IMR-90 (cell line): Measurements from ENCODE around the gene SCRN2. TPM values are rescaled to one million over a fixed set of nuclear protein-coding genes. Genes with fewer than 3 reads are reported as not detected.

ENCODE experiments used
- ATAC-seq: fragments of 200-7000 bp; cut with Tn5 transposase; 2 replicates; pipeline ENCODE4 v1.9.1; 2020; ENCODE audit warnings: low read depth, mild to moderate bottlenecking, moderate library complexity
- BruUV-seq: library from RNA; stranded (reverse); fragments of 400-500 nt; replicated peaks from 2 replicates; lab custom pipeline; 2021; lab: Mats Ljungman, UMichigan
- CTCF ChIA-PET: fragments of 300-600 bp; formaldehyde crosslinking; extraction: SDS; loops from one replicate; lab custom pipeline; 2021; ENCODE audit warnings: antibody characterized with exemption; lab: Yijun Ruan, JAX
- POLR2A ChIA-PET: fragments of 300-600 bp; sonication (Branson Sonifier 250); formaldehyde crosslinking; loops from one replicate; lab custom pipeline; 2022; ENCODE audit warnings: antibody characterized with exemption; ENCODE audit not compliant: unreplicated experiment; lab: Charles Lee
- DNase-seq: peaks from one replicate; pipeline ENCODE4 v3.0.0; 2013
- H2AFZ ChIP-seq: replicated peaks from 2 replicates; pipeline ENCODE3; 2013; ENCODE audit warnings: low read length, mild to moderate bottlenecking; ENCODE audit not compliant: poor library complexity
- H2AK5ac ChIP-seq: 2 replicates; pipeline ENCODE4 v1.6.1; 2013; ENCODE audit warnings: low read depth, low read length, inconsistent platforms
- H2AK9ac ChIP-seq: replicated peaks from 2 replicates; pipeline ENCODE3; 2013; ENCODE audit warnings: mild to moderate bottlenecking, low read depth, low read length, moderate library complexity; ENCODE audit not compliant: poor library complexity
- H2BK120ac ChIP-seq: 2 replicates; pipeline ENCODE4 v1.6.1; 2013; ENCODE audit warnings: low read depth, low read length, inconsistent platforms
- H2BK15ac ChIP-seq: 3 replicates; pipeline ENCODE4 v1.6.1; 2013; ENCODE audit warnings: low read depth, low read length, inconsistent platforms
- H2BK20ac ChIP-seq: 2 replicates; pipeline ENCODE4 v1.6.1; 2013; ENCODE audit warnings: low read depth, mild to moderate bottlenecking, inconsistent platforms, low read length, moderate library complexity
- H2BK5ac ChIP-seq: 2 replicates; pipeline ENCODE4 v1.6.1; 2013; ENCODE audit warnings: mild to moderate bottlenecking, low read depth, low read length, inconsistent platforms; ENCODE audit not compliant: poor library complexity, severe bottlenecking
- H3K14ac ChIP-seq: replicated peaks from 2 replicates; pipeline ENCODE4 v1.6.1; 2013; ENCODE audit warnings: low read depth, low read length, inconsistent platforms
- H3K18ac ChIP-seq: 2 replicates; pipeline ENCODE4 v1.6.1; 2013; ENCODE audit warnings: low read depth, low read length, control low read depth
- H3K23ac ChIP-seq: 2 replicates; pipeline ENCODE4 v1.6.1; 2013; ENCODE audit warnings: low read depth, low read length, inconsistent platforms
- H3K27ac ChIP-seq: 2 replicates; pipeline ENCODE4 v1.5.1; 2013; ENCODE audit warnings: mild to moderate bottlenecking, control low read depth, low read length; ENCODE audit not compliant: insufficient read depth
- H3K27me3 ChIP-seq: 2 replicates; pipeline ENCODE4 v1.6.1; 2013; ENCODE audit warnings: low read length; ENCODE audit not compliant: control insufficient read depth, insufficient read depth
- H3K36me3 ChIP-seq: 2 replicates; pipeline ENCODE4 v1.6.1; 2013; ENCODE audit warnings: low read length, mixed read lengths; ENCODE audit not compliant: control insufficient read depth, insufficient read depth
- H3K4ac ChIP-seq: 2 replicates; pipeline ENCODE4 v1.6.1; 2013; ENCODE audit warnings: low read depth, low read length, inconsistent platforms
- H3K4me1 ChIP-seq: 2 replicates; pipeline ENCODE4 v1.6.1; 2013; ENCODE audit warnings: low read length, mixed read lengths; ENCODE audit not compliant: control insufficient read depth, insufficient read depth
- H3K4me2 ChIP-seq: 2 replicates; pipeline ENCODE4 v1.6.1; 2013; ENCODE audit warnings: low read depth, mild to moderate bottlenecking, control low read depth, low read length, moderate library complexity
- H3K4me3 ChIP-seq: 2 replicates; pipeline ENCODE4 v1.5.1; 2013; ENCODE audit warnings: low read depth, mild to moderate bottlenecking, control low read depth, low read length, moderate library complexity; ENCODE audit not compliant: insufficient read depth
- H3K56ac ChIP-seq: 2 replicates; pipeline ENCODE4 v1.6.1; 2013; ENCODE audit warnings: low read length, inconsistent platforms; ENCODE audit not compliant: insufficient read depth; ENCODE audit errors: extremely low read depth
- H3K79me1 ChIP-seq, 2 experiments: 2 replicates each; pipeline ENCODE4 v1.6.1; 2013; ENCODE audit warnings: low read length in 2 of 2, inconsistent platforms in 1 of 2, low read depth in 1 of 2
- H3K9ac ChIP-seq: 2 replicates; pipeline ENCODE4 v1.6.1; 2013; ENCODE audit warnings: low read depth, low read length, control low read depth
- H3K9me1 ChIP-seq: 2 replicates; pipeline ENCODE4 v1.6.1; 2013; ENCODE audit warnings: low read length, inconsistent platforms; ENCODE audit not compliant: insufficient read depth
- H3K9me3 ChIP-seq: 2 replicates; pipeline ENCODE4 v1.6.1; 2013; ENCODE audit warnings: low read length; ENCODE audit not compliant: control insufficient read depth, insufficient read depth
- H4K20me1 ChIP-seq: 2 replicates; pipeline ENCODE4 v1.6.1; 2013; ENCODE audit warnings: low read length, inconsistent platforms; ENCODE audit not compliant: insufficient read depth
- H4K5ac ChIP-seq: 2 replicates; pipeline ENCODE4 v1.6.1; 2013; ENCODE audit warnings: mild to moderate bottlenecking, low read depth, low read length, control low read depth
- H4K8ac ChIP-seq, 2 experiments: 2 replicates each; pipeline ENCODE4 v1.6.1; 2013; ENCODE audit warnings: low read depth in 2 of 2, low read length in 2 of 2, control low read depth in 1 of 2, inconsistent platforms in 1 of 2
- H4K91ac ChIP-seq: 2 replicates; pipeline ENCODE4 v1.6.1; 2013; ENCODE audit warnings: low read depth, low read length, inconsistent platforms; ENCODE audit not compliant: insufficient read depth
- BHLHE40 ChIP-seq: fragments of 150-350 bp; IDR thresholded peaks from 2 replicates; pipeline ENCODE4 v1.6.1; 2016; ENCODE audit warnings: mild to moderate bottlenecking, low read depth, low read length
- FOS ChIP-seq: fragments of 150-350 bp; IDR thresholded peaks from 2 replicates; pipeline ENCODE4 v1.6.1; 2016; ENCODE audit warnings: low read depth, low read length
- WGBS, 2 experiments: methylation state at CpG; one replicate each; pipeline versions ENCODE4 v1.1.5 to v1.1.7; 2013; ENCODE audit warnings: missing lambda C conversion rate in 2 of 2; ENCODE audit not compliant: insufficient read length in 1 of 2; ENCODE audit errors: extremely low coverage in 2 of 2; 5-methylcytosine and 5-hydroxymethylcytosine counted together
- dilution Hi-C: fragments of 300-500 bp; cut with HindIII; formaldehyde crosslinking; loops from one replicate; pipeline ENCODE4 v1.14.3; 2018; ENCODE audit warnings: low sequenced_read_pairs; ENCODE audit not compliant: unreplicated experiment
- in situ Hi-C: fragments of 300-500 bp; cut with MboI; formaldehyde crosslinking; loops from 3 replicates; pipeline ENCODE4 v1.14.3; 2019; ENCODE audit warnings: low sequenced_read_pairs, inconsistent platforms, mixed read lengths
- intact Hi-C: fragments of 100-400 bp; cut with micrococcal nuclease; formaldehyde crosslinking; loops from 2 replicates; pipeline ENCODE4 v1.10.0; 2022
- polyA plus RNA-seq, 3 experiments: library from polyadenylated mRNA; depleted of rRNA; stranded (reverse); fragments of >200 nt; gene quantifications; 2 replicates each; pipeline ENCODE4 v1.2.3, GENCODE V29; 2012; ENCODE audit warnings: low replicate concordance in 1 of 3
- total RNA-seq: library from RNA; depleted of rRNA; stranded (reverse); fragments of >200 nt; gene quantifications from 2 replicates; pipeline ENCODE4 v1.2.3, GENCODE V29; 2012

SCRN2 gene
- total and polyA plus RNA-seq, 2 of the 4 experiments (the other 2 are of a cell fraction): 17.2 to 31.0 TPM

DNA sequence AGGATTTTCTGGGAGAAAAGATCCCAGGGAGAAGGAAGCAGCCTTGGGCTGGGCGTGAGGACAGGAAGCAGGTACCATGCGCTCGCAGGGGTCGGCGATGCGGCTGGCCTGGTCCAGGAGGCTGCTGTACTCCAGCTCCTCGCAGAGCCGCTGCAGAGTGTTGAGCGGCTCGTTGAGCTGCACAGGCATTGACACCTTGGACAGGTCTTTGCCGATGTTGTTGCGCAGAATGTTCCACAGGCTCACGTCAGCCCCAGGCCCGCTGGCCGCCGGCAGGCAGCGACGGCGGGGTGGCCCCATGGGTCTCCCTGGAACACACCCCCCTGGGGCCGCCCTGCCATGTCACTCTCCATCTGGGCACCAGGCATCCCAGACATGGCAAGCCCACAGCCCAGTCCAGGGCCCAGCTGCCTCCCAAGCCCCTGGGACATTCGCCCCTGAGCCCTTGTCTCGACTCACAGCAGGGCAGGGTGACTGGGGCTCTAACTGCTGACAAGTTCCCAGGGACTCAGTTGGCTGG is 27.5 kb downstream of the SCRN2 start:
- H3K4ac ChIP-seq: no peak overlapping the region
- no peak overlapping the region for H3K18ac ChIP-seq
- TF ChIP-seq BHLHE40: no peak
- no peak for TF ChIP-seq FOS
- no peak overlapping the region for H3K27ac ChIP-seq
- no peak overlapping the region for H2BK20ac ChIP-seq
- H3K14ac ChIP-seq: no peak overlapping the region
- H3K27me3 ChIP-seq: no peaks in the 10 kb centered on the region
- no peak overlapping the region for H2AK5ac ChIP-seq
- WGBS, 2 experiments: 94% methylated on average over 14 of the region's 22 CpGs; no CpG with 5 or more reads in 1 of the 2 experiments
- H3K56ac ChIP-seq: no peak overlapping the region
- no peak overlapping the region for H3K4me3 ChIP-seq
- DNase-seq (no peak), ATAC-seq (no peak)
- H3K23ac ChIP-seq: no peak overlapping the region
- intact Hi-C loops (no loop called here), in situ Hi-C loops (no loop called here), dilution Hi-C loops (no loop called here)
- no peak overlapping the region for H4K5ac ChIP-seq
- H3K9ac ChIP-seq: no peak overlapping the region
- peaks cover 3% of the 10 kb centered on the region; the same call in 1 of the 2 replicates for H3K4me1 ChIP-seq
- peaks cover 62% of the 10 kb centered on the region for H3K36me3 ChIP-seq
- H2BK15ac ChIP-seq: no peak overlapping the region
- no peaks in the 10 kb centered on the region for H3K9me3 ChIP-seq
- H2AK9ac ChIP-seq: no peak overlapping the region
- H2BK5ac ChIP-seq: no peak overlapping the region
- 0 out of 2 replicates have a peak, but pooled peaks cover 2% of the 10 kb centered on the region for H3K9me1 ChIP-seq
- ChIA-PET CTCF (no interaction called here), POLR2A (no interaction called here)
- H2AFZ ChIP-seq: no peak overlapping the region
- H4K20me1 ChIP-seq: peaks cover 37% of the 10 kb centered on the region
- no peaks in the 10 kb centered on the region for H3K79me1 ChIP-seq
- H3K4me2 ChIP-seq: no peak overlapping the region
- BruUV-seq: no TSS peak
- no peak overlapping the region for H4K91ac ChIP-seq
- no peak overlapping the region for H4K8ac ChIP-seq
- H2BK120ac ChIP-seq: no peak overlapping the region
